Measurements from ENCODE around the gene SERPINA10.
"Not testable (repeated sequence)": the region's sequence is repeated elsewhere in the genome, so short reads cannot be mapped to it uniquely, and the experiment has no call there.

GRCh38 chr14:94264195-94264594, 28.9 kb downstream of the SERPINA10 start:
- not testable (repeated sequence) for TF ChIP-seq NFE2L1, ZNF232 (CRISPR knock-in tag; IDR thresholded peaks at IDR 0.05)
